Measurements from ENCODE around the gene EFHD2.
"Not testable (repeated sequence)": the region's sequence is repeated elsewhere in the genome, so short reads cannot be mapped to it uniquely, and the experiment has no call there.

Gene EFHD2

GRCh38 chr1:15386164-15386749 lies 23.4 kb upstream of the EFHD2 start:
- H3K4me2 ChIP-seq (ENCODE audit: low read length): no peak overlapping the region
- H3K36me3 ChIP-seq (ENCODE audit: control insufficient read depth, insufficient read depth, low read length): no peaks in the 10 kb centered on the region
- no peaks in the 10 kb centered on the region for H3K4me1 ChIP-seq
- H3K79me2 ChIP-seq: no peaks in the 10 kb centered on the region
- H3K9ac ChIP-seq: no peak overlapping the region
- TF ChIP-seq CTCF (IDR thresholded peaks at IDR 0.05): no peak
- H3K27me3 ChIP-seq (ENCODE audit: control insufficient read depth, insufficient read depth, low read length): no peaks in the 10 kb centered on the region
- H3K27ac ChIP-seq: no peak overlapping the region
- no peaks in the 10 kb centered on the region for H3K9me3 ChIP-seq (ENCODE audit: control insufficient read depth, low read length)
- no peak overlapping the region for H3K4me3 ChIP-seq (ENCODE audit: low read depth, low read length)
- no peak overlapping the region for H2AFZ ChIP-seq

DNA sequence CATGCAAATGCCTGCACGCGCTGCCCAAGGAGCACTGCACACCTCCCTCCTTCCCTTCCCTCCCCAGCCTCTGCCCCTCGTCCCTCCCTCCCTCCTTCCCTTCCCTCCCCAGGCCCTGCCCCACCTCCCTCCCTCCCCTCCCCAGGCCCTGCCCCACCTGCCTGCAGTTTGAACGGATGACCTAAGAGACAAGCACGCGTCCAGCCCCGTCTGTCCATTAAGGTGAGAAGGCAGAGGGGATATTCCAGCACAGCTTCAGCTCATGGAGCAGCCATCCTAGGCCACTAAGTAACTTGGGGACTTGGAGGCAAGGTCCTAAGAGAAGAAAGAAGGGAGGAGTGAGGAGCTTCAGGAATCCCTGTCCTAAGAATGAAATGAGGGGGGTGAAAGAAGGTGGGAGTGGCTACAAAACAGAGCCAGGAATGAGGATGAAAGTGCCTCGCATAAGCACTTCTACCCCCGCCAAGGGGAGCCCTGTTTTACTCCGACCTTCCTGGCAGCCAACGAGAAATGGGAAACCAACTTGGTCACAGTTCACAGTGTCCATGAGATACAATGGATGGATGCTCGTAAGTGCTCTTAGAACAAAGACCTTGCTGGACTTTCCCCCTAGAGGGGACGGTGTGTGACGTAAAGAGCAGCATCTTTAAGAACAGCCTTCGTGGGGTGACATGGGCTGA lies 21.3 kb upstream of the EFHD2 start:
- no peaks in the 10 kb centered on the region for H3K36me3 ChIP-seq (ENCODE audit: control insufficient read depth, insufficient read depth, low read length)
- no peak overlapping the region for H3K4me2 ChIP-seq (ENCODE audit: low read length)
- H3K27ac ChIP-seq: no peak overlapping the region
- H3K4me1 ChIP-seq: no peaks in the 10 kb centered on the region
- no peaks in the 10 kb centered on the region for H3K79me2 ChIP-seq
- no peak overlapping the region for H3K9ac ChIP-seq
- H2AFZ ChIP-seq: no peak overlapping the region
- no peaks in the 10 kb centered on the region for H3K9me3 ChIP-seq (ENCODE audit: control insufficient read depth, low read length)
- no peak for TF ChIP-seq CTCF (IDR thresholded peaks at IDR 0.05)
- H3K27me3 ChIP-seq (ENCODE audit: control insufficient read depth, insufficient read depth, low read length): no peaks in the 10 kb centered on the region
- no peak overlapping the region for H3K4me3 ChIP-seq (ENCODE audit: low read depth, low read length)

DNA sequence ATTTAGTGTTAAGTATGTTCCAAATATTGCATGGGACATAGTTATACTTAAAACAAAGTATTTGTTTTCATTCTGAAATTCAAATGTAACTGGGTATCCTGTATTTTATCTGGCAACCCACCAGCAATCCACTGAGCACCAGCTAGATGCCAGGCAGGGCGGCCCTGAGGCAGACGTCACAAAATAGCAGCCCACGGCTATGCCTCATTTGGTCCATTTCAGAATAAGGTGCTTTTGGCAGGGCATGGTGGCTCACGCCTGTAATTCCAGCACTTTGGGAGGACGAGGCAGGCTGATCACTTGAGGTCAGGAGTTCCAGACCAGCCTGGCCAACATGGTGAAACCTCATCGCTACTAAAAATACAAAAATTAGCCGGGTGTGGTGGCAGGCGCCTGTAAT lies 19.9 kb upstream of the EFHD2 start:
- H3K4me1 ChIP-seq; H3K4me3 ChIP-seq (ENCODE audit: low read depth, low read length); H3K36me3 ChIP-seq (ENCODE audit: control insufficient read depth, insufficient read depth, low read length); H3K27me3 ChIP-seq (ENCODE audit: control insufficient read depth, insufficient read depth, low read length); H3K9me3 ChIP-seq (ENCODE audit: control insufficient read depth, low read length); H2AFZ ChIP-seq; H3K4me2 ChIP-seq (ENCODE audit: low read length); H3K27ac ChIP-seq; H3K9ac ChIP-seq; H3K79me2 ChIP-seq: not testable (repeated sequence)

DNA sequence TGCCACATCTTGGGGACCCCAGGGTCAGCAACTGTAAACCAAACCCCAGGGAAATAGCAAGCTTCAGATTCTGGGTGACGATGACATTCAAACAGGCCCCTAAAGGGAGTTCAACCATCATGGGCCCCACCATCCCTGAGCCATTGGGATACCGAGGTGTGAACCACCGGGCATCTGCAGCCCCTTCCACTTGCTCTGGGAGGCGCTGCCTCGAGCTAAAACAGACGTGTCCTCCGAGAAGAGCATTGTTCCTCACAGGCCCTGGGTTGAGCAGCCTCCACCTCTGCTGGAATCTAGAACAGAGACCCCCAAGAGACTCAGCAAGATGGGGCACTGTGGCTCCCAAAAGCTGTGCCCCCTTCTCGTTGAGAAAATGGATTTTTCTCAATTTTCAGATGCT lies 19.0 kb upstream of the EFHD2 start:
- Histone ChIP-seq H3K79me2 (no peaks in the 10 kb centered on the region), H2AFZ (no peak overlapping the region), H3K4me1 (no peaks in the 10 kb centered on the region), H3K9me3 (ENCODE audit: control insufficient read depth, low read length) (no peaks in the 10 kb centered on the region), H3K27ac (no peak overlapping the region), H3K27me3 (ENCODE audit: control insufficient read depth, insufficient read depth, low read length) (no peaks in the 10 kb centered on the region), H3K4me3 (ENCODE audit: low read depth, low read length) (no peak overlapping the region), H3K36me3 (ENCODE audit: control insufficient read depth, insufficient read depth, low read length) (no peaks in the 10 kb centered on the region), H3K4me2 (ENCODE audit: low read length) (no peak overlapping the region), H3K9ac (no peak overlapping the region)
- no peak for TF ChIP-seq CTCF (IDR thresholded peaks at IDR 0.05)

GRCh38 chr1:15391366-15391765 lies 18.3 kb upstream of the EFHD2 start:
- Histone ChIP-seq H3K9me3 (ENCODE audit: control insufficient read depth, low read length) (no peaks in the 10 kb centered on the region), H3K27me3 (ENCODE audit: control insufficient read depth, insufficient read depth, low read length) (no peaks in the 10 kb centered on the region), H3K4me1 (no peaks in the 10 kb centered on the region), H3K4me2 (ENCODE audit: low read length) (no peak overlapping the region), H2AFZ (no peak overlapping the region), H3K79me2 (no peaks in the 10 kb centered on the region), H3K36me3 (ENCODE audit: control insufficient read depth, insufficient read depth, low read length) (no peaks in the 10 kb centered on the region), H3K4me3 (ENCODE audit: low read depth, low read length) (no peak overlapping the region), H3K9ac (no peak overlapping the region), H3K27ac (no peak overlapping the region)
- no peak for TF ChIP-seq CTCF (IDR thresholded peaks at IDR 0.05)

All from parathyroid adenoma (tissue), 2 donors.